ENCODE measurements around the gene RPS19. TPM values are rescaled to one million over a fixed set of nuclear protein-coding genes. Genes with fewer than 3 reads are reported as not detected.

RPS19 gene
- total RNA-seq, 1 experiment from 2014 or later, result 3,020 TPM

DNA sequence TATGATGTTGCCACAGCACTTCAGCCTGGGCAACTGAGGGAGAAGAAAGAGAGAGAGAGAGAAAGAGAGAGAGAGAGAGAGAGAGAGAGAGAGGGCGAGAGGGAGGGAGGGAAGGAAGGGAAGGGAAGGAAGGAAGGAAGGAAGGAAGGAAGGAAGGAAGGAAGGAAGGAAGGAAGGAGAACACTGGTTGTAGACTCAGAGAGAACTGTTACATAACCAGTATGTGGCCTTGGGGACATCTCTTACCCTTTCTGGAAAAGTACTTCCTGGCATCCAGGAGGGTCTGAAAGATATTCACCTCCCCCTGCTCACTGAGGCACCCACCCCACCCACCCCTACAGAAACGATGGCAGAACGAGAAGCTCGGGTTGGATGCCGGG, 20.3 kb downstream of the RPS19 start:
- TF ChIP-seq POLR2AphosphoS5 (IDR thresholded peaks at IDR 0.05; ENCODE audit: low read depth, low read length) (no peak), TCF7L2 (IDR thresholded peaks at IDR 0.05; ENCODE audit: borderline replicate concordance, extremely low read depth, insufficient read depth, insufficient read length) (no peak), SIN3A (IDR thresholded peaks at IDR 0.05; ENCODE audit: low read depth) (no peak), EZH2 (IDR thresholded peaks at IDR 0.05) (no peak)
- TF ChIP-seq, protein P1, sequence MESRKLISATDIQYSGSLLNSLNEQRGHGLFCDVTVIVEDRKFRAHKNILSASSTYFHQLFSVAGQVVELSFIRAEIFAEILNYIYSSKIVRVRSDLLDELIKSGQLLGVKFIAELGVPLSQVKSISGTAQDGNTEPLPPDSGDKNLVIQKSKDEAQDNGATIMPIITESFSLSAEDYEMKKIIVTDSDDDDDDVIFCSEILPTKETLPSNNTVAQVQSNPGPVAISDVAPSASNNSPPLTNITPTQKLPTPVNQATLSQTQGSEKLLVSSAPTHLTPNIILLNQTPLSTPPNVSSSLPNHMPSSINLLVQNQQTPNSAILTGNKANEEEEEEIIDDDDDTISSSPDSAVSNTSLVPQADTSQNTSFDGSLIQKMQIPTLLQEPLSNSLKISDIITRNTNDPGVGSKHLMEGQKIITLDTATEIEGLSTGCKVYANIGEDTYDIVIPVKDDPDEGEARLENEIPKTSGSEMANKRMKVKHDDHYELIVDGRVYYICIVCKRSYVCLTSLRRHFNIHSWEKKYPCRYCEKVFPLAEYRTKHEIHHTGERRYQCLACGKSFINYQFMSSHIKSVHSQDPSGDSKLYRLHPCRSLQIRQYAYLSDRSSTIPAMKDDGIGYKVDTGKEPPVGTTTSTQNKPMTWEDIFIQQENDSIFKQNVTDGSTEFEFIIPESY (IDR thresholded peaks at IDR 0.05; ENCODE audit: extremely low read depth, insufficient replicate concordance, low read length), result no peak
- Histone ChIP-seq H3K4me1 (ENCODE audit: control insufficient read depth in 1 of 2, insufficient read depth in 2 of 2, low read length in 2 of 2) (peaks cover 6 to 20% of the 10 kb centered on the region in 2 experiments; a peak in 3 of 4 replicates), H3K4me3 (replicated peaks in 1 of 2; ENCODE audit: low read depth in 1 of 2, low read length in 2 of 2) (no peak overlapping the region), H3K4me2 (ENCODE audit: low read length) (no peak overlapping the region), H3K27me3 (ENCODE audit: insufficient read depth, low read length) (no peaks in the 10 kb centered on the region), H4K20me1 (ENCODE audit: insufficient read depth) (no peaks in the 10 kb centered on the region), H3K27ac (ENCODE audit: low read depth, low read length) (no peak overlapping the region), H3K9me3 (ENCODE audit: control insufficient read depth in 1 of 2, insufficient read depth in 1 of 2, low read depth in 1 of 2, low read length in 2 of 2) (no peaks in the 10 kb centered on the region), H3K79me2 (ENCODE audit: insufficient read depth, low read length) (peaks cover 18% of the 10 kb centered on the region), H3K9me2 (ENCODE audit: insufficient read depth) (no peaks in the 10 kb centered on the region), H2AFZ (ENCODE audit: low read depth, low read length, poor library complexity, severe bottlenecking) (no peak overlapping the region), H3K36me3 (ENCODE audit: control insufficient read depth in 1 of 2, insufficient read depth in 2 of 2, low read length in 2 of 2) (no peaks in the 10 kb centered on the region), H3K9ac (ENCODE audit: low read length) (no peak overlapping the region)
- ChIA-PET POLR2A (interaction anchor here (0.7 kb wide), 1 partner anchor 14 kb away, joined by 3 read pairs; no protein-coding TSS in a partner anchor), RAD21 (ENCODE audit: low non-redundant PET in 1 of 2, low total read pairs in 2 of 2, uncharacterized antibody in 2 of 2, unreplicated experiment in 2 of 2) (no interaction called here), CTCF (no interaction called here)
- no TSS peak for BruUV-seq (replicated peaks)
- ATAC-seq (no peak), DNase-seq (ENCODE audit: low read depth, low spot score) (no peak)
- intact Hi-C loops (cut with micrococcal nuclease), result loop anchor here (5.0 kb wide), 1 partner anchor 47 kb away; the partner anchor contains the start of gene ERFL

All from HCT116 (cell line).